Uterus (tissue), 4 donors: Measurements from ENCODE around the gene RAB2B. TPM values are rescaled to one million over a fixed set of nuclear protein-coding genes. Genes with fewer than 3 reads are reported as not detected.

Experiments used
- DNase-seq, 2 donors: peaks; one replicate each; pipeline ENCODE4 v3.0.0-alpha.2; 2019 to 2020
- H3K27ac ChIP-seq, 2 donors: fragments of 200-600 bp; sonication (generic); 1 replicate in 1 of 2; 2 replicates in 1 of 2; pipeline ENCODE4 v1.5.1; 2016 to 2018
- H3K27me3 ChIP-seq, 2 donors: fragments of 200-600 bp; sonication (generic); one replicate each; pipeline ENCODE4 v1.5.1; 2018 to 2019; ENCODE audit warnings: control low read depth in 1 of 2
- H3K36me3 ChIP-seq, 2 donors: fragments of 200-600 bp; sonication (generic); one replicate each; pipeline ENCODE4 v1.5.1; 2019; ENCODE audit warnings: control low read depth in 1 of 2
- H3K4me1 ChIP-seq, 2 donors: fragments of 200-600 bp; sonication (generic); one replicate each; pipeline ENCODE4 v1.5.1; 2018 to 2019; ENCODE audit warnings: control low read depth in 1 of 2
- H3K4me3 ChIP-seq, 2 donors: fragments of 200-600 bp; sonication (generic); 1 replicate in 1 of 2; 2 replicates in 1 of 2; pipeline ENCODE4 v1.5.1; 2018 to 2019; ENCODE audit warnings: mild to moderate bottlenecking in 1 of 2
- H3K9me3 ChIP-seq, 2 donors: fragments of 200-600 bp; sonication (generic); one replicate each; pipeline ENCODE4 v1.5.1; 2019; ENCODE audit warnings: control low read depth in 1 of 2
- POLR2A ChIP-seq, 2 donors: fragments of 450-650 bp; IDR thresholded peaks; one replicate each; pipeline ENCODE4 v1.6.1; 2016; ENCODE audit warnings: antibody characterized with exemption in 2 of 2, mild to moderate bottlenecking in 1 of 2, moderate library complexity in 1 of 2
- intact Hi-C: fragments of 100-400 bp; cut with DNase I; formaldehyde crosslinking; loops from one replicate; pipeline ENCODE4 v1.15.1; 2023; ENCODE audit warnings: low total_unique reads
- total RNA-seq, 4 donors: library from RNA; depleted of rRNA in 3 of 4; stranded (reverse); fragments of >200 nt in 3 of 4; gene quantifications; one replicate each; pipeline versions ENCODE4 v1.1.0 to v1.2.4, GENCODE V29; 2014 to 2023
- TF ChIP-seq, protein P1 (sequence below), 4 experiments: fragments of 200-600 bp in 2 of 4; fragments of 450-650 bp in 2 of 4; sonication (generic) in 2 of 4; IDR thresholded peaks; one replicate each; pipeline ENCODE4 v1.5.1; 2016 to 2019; ENCODE audit warnings: antibody characterized with exemption in 4 of 4, mild to moderate bottlenecking in 2 of 4, moderate library complexity in 1 of 4
- donor health status: DM: yes; HTN: yes; CAD: no.

RAB2B gene
- total RNA-seq, 4 donors from 2014 or later = 8.5 to 47.9 (median 22.9) TPM

DNA sequence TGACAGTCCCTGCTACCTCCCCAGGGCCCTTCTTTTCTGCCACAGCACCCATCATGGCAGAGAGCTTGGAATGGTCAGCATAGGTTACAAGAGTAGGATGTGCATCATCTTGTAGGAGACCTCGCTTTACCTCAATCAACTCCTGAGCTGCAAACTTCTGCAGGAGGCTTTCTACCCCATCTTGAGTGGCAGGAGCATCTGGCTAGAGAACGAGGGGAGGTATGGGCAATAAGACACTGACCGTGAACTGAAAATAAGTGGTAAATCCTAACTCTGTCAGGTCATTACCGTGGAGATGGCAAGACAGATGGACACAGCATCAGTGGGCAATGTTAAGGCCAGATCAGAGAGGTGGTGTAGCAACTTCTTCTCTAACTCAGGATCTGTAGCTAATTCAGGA, 26.6 kb upstream of the RAB2B start:
- Histone ChIP-seq H3K4me3 (no peak overlapping the region), H3K27ac (no peak overlapping the region), H3K4me1 (no peaks in the 10 kb centered on the region), H3K27me3 (no peaks in the 10 kb centered on the region), H3K9me3 (no peaks in the 10 kb centered on the region), H3K36me3 (no peaks in the 10 kb centered on the region)
- intact Hi-C loops = no loop called here
- TF ChIP-seq, protein P1, sequence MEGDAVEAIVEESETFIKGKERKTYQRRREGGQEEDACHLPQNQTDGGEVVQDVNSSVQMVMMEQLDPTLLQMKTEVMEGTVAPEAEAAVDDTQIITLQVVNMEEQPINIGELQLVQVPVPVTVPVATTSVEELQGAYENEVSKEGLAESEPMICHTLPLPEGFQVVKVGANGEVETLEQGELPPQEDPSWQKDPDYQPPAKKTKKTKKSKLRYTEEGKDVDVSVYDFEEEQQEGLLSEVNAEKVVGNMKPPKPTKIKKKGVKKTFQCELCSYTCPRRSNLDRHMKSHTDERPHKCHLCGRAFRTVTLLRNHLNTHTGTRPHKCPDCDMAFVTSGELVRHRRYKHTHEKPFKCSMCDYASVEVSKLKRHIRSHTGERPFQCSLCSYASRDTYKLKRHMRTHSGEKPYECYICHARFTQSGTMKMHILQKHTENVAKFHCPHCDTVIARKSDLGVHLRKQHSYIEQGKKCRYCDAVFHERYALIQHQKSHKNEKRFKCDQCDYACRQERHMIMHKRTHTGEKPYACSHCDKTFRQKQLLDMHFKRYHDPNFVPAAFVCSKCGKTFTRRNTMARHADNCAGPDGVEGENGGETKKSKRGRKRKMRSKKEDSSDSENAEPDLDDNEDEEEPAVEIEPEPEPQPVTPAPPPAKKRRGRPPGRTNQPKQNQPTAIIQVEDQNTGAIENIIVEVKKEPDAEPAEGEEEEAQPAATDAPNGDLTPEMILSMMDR (IDR thresholded peaks at IDR 0.05) = no peak
- TF ChIP-seq POLR2A (IDR thresholded peaks at IDR 0.05) = no peak
- no peak for DNase-seq

DNA sequence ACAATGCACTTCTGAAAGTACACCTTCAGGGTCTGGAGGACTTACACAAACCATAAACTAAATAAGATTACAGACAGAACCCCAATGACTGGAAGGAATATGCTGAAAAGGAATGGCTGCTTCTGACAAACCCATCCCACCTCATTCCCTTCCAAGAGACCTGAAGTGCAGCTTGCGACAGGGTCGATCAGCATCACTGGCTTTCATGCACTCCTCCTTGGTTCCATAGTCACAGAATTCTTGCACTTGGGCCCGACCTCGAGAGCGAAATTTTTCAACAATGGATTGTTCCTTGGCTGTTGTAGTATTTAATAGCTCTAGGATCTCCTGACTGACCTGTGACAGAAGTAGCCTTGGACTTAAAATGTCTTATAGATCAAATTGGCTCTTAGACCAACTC, 24.8 kb upstream of the RAB2B start:
- no peak overlapping the region for H3K4me3 ChIP-seq
- H3K27me3 ChIP-seq = no peaks in the 10 kb centered on the region
- no peak overlapping the region for H3K27ac ChIP-seq
- no peaks in the 10 kb centered on the region for H3K4me1 ChIP-seq
- no peak for TF ChIP-seq POLR2A (IDR thresholded peaks at IDR 0.05)
- TF ChIP-seq, protein P1 (IDR thresholded peaks at IDR 0.05) = no peak
- no peak for DNase-seq
- no peaks in the 10 kb centered on the region for H3K36me3 ChIP-seq
- intact Hi-C loops = no loop called here
- H3K9me3 ChIP-seq = no peaks in the 10 kb centered on the region

DNA sequence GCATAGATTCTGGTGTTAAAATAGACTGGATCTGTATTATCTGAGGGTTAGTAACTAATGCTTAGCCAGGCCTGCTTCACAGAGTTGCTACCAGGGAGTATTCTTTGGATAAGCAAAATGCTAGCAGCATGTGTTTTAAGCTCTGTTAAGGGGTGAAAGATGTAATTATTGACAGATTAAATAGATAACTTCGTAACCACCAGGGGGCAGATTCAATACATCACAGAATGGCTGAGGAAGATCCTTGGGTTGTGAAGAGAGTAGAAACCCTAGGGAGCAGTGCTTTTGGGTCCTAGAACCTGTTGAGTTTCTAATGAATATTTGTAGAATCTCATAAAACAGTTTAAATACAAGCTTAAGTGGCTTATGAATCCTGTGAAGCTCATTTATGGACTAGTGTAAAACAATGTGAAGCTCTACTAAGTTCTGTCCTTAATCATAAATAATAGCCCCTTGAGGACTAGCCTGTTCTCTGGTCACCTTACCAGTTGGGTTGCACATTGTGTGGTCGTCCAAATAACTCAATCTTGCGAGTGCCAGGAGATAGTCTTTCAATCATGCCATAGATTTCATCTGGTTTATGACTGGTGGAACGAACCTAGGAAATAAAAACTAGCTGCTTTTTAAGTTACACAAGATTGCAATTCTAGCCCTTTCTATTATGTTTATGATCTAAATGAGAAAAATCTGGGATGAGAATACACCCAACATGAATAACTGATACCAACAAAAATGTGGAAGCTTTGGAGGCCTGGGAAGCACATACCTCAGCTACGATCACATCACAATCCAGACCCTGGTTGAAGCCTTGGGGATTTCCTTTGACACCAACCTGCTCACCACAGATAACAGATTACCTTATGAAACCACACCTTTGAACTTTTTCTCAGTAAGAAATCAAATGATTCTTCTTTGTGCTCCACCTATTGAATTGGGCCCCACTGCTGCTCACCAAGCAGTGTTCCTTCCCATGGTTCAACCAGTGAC, 22.1 kb upstream of the RAB2B start:
- peak overlapping the region in 1 of 2 donors; percentile 16 for H3K27ac ChIP-seq
- no peak overlapping the region for H3K4me3 ChIP-seq
- intact Hi-C loops = no loop called here
- H3K4me1 ChIP-seq = no peaks in the 10 kb centered on the region
- TF ChIP-seq, protein P1 (IDR thresholded peaks at IDR 0.05) = peak; percentile 29 to 52 (median 42)
- TF ChIP-seq POLR2A (IDR thresholded peaks at IDR 0.05) = no peak
- H3K27me3 ChIP-seq = no peaks in the 10 kb centered on the region
- H3K36me3 ChIP-seq = no peaks in the 10 kb centered on the region
- DNase-seq = no peak
- no peaks in the 10 kb centered on the region for H3K9me3 ChIP-seq

DNA sequence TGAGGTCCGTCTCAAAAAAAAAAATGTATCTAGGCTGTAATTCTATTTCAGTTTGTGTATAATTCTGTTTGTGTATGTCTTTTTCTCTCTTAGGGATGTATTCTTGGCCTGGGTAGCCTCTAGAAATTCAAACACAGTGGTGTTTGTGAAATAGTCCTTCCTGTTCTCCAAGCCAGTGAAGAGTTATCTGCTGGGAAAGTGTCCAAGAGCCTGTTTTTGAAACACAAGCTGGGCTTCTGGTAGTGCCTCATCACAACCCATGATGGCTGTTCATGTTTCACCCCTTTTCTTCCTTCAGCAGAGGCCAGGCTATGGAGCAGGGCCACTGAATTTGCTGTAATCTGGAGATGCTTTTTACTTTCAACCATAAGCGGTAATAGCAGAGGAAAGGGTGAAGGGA, 19.7 kb upstream of the RAB2B start:
- no peaks in the 10 kb centered on the region for H3K27me3 ChIP-seq
- intact Hi-C loops = no loop called here
- no peak overlapping the region for H3K27ac ChIP-seq
- H3K4me1 ChIP-seq = no peaks in the 10 kb centered on the region
- TF ChIP-seq POLR2A (IDR thresholded peaks at IDR 0.05) = no peak
- TF ChIP-seq, protein P1 (IDR thresholded peaks at IDR 0.05) = no peak
- H3K4me3 ChIP-seq = no peak overlapping the region
- H3K36me3 ChIP-seq = no peaks in the 10 kb centered on the region
- no peak for DNase-seq
- no peaks in the 10 kb centered on the region for H3K9me3 ChIP-seq
